GM12878 (cell line): ENCODE measurements around the gene B3GNT2. TPM values are rescaled to one million over a fixed set of nuclear protein-coding genes. Genes with fewer than 3 reads are reported as not detected.
A peak's percentile ranks its signal among the peaks of the same experiment; 100 is the strongest.

Experiments
- ATAC-seq: fragments of 200-7000 bp; cut with Tn5 transposase; 3 replicates; pipeline ENCODE4 v1.9.1; 2020; ENCODE audit warnings: mild to moderate bottlenecking, moderate library complexity
- BruUV-seq: library from RNA; stranded (reverse); fragments of 400-500 nt; replicated peaks from 2 replicates; lab custom pipeline; 2021; lab: Mats Ljungman, UMichigan
- CTCF ChIA-PET: fragments of 300-600 bp; sonication (Branson Sonifier 250); formaldehyde crosslinking; extraction: SDS; loops from one replicate; lab custom pipeline; 2021; ENCODE audit warnings: inconsistent platforms; lab: Yijun Ruan, JAX
- POLR2A ChIA-PET: fragments of 350-600 bp; formaldehyde crosslinking; extraction: SDS; loops from one replicate; lab custom pipeline; 2021; ENCODE audit warnings: inconsistent platforms; lab: Charles Lee
- RAD21 ChIA-PET: fragments of 300-600 bp; sonication (Branson Sonifier 250); formaldehyde crosslinking; loops from one replicate; lab custom pipeline; 2023; ENCODE audit warnings: antibody characterized with exemption; ENCODE audit not compliant: unreplicated experiment; lab: Charles Lee
- SMC1A ChIA-PET: fragments of 300-600 bp; sonication (Branson Sonifier 250); formaldehyde crosslinking; loops from one replicate; lab custom pipeline; 2023; ENCODE audit not compliant: unreplicated experiment, uncharacterized antibody; lab: Charles Lee
- DNase-seq: peaks from one replicate; pipeline ENCODE4 v3.0.0-alpha.2; 2011; ENCODE audit warnings: low read depth, low spot score
- FAIRE-seq: peaks from 3 replicates; lab custom pipeline; 2011; peaks lifted over from hg19 to GRCh38; lab: Jason Lieb, UNC
- H2AFZ ChIP-seq: 2 replicates; pipeline ENCODE4 v1.6.0; 2011; ENCODE audit warnings: low read depth, low read length, control low read depth; ENCODE audit not compliant: control insufficient read depth
- H3K27ac ChIP-seq: 2 replicates; pipeline ENCODE4 v1.5.1; 2011; ENCODE audit warnings: control low read depth; ENCODE audit not compliant: control insufficient read depth, insufficient read depth
- H3K27me3 ChIP-seq, 2 experiments: replicated peaks in 1 of 2; 2 replicates each; pipeline versions ENCODE4 v1.6.0 to v1.6.1; 2011; ENCODE audit warnings: low read length in 1 of 2; ENCODE audit not compliant: control insufficient read depth in 2 of 2, insufficient read depth in 2 of 2
- H3K36me3 ChIP-seq, 2 experiments: 2 replicates each; pipeline ENCODE4 v1.5.1; 2011; ENCODE audit warnings: low read length in 1 of 2; ENCODE audit not compliant: control insufficient read depth in 2 of 2, insufficient read depth in 2 of 2
- H3K4me1 ChIP-seq: 2 replicates; pipeline ENCODE4 v1.6.1; 2011; ENCODE audit warnings: mild to moderate bottlenecking, low read length, moderate library complexity, mixed read lengths; ENCODE audit not compliant: control insufficient read depth, insufficient read depth
- H3K4me2 ChIP-seq: 2 replicates; pipeline ENCODE4 v1.6.0; 2011; ENCODE audit warnings: control low read depth; ENCODE audit not compliant: control insufficient read depth, insufficient read depth
- H3K4me3 ChIP-seq: fragments of 200-600 bp; sonication (generic); 2 replicates; pipeline ENCODE4 v1.5.1; 2016
- H3K79me2 ChIP-seq: 2 replicates; pipeline ENCODE4 v1.6.0; 2011; ENCODE audit warnings: low read length; ENCODE audit not compliant: control insufficient read depth, insufficient read depth
- H3K9ac ChIP-seq: 2 replicates; pipeline ENCODE4 v1.8.0; 2011; ENCODE audit warnings: low read length, control low read depth, mixed read lengths; ENCODE audit not compliant: control insufficient read depth, insufficient read depth
- H3K9me3 ChIP-seq: replicated peaks from 3 replicates; pipeline ENCODE4 v1.5.1; 2011; ENCODE audit warnings: mild to moderate bottlenecking, low read length; ENCODE audit not compliant: control insufficient read depth, insufficient read depth
- H4K20me1 ChIP-seq: 2 replicates; pipeline ENCODE4 v1.6.0; 2011; ENCODE audit not compliant: control insufficient read depth, insufficient read depth
- CHD1 ChIP-seq: IDR thresholded peaks from 2 replicates; pipeline ENCODE4 v1.6.1; 2012; ENCODE audit warnings: low read depth, low read length, improper control_type of control experiment
- CREM ChIP-seq: IDR thresholded peaks from 2 replicates; pipeline ENCODE4 v1.6.1; 2014; ENCODE audit warnings: antibody characterized with exemption, low read depth
- ETV6 ChIP-seq, 2 experiments: fragments of 450-650 bp in 1 of 2; IDR thresholded peaks in 1 of 2; conservative IDR thresholded peaks in 1 of 2; 2 replicates each; pipeline ENCODE4 v1.6.1; 2014; ENCODE audit warnings: antibody characterized with exemption in 1 of 2, borderline replicate concordance in 1 of 2, low read depth in 1 of 2, mild to moderate bottlenecking in 1 of 2, moderate library complexity in 1 of 2
- GATAD2B ChIP-seq: fragments of 450-650 bp; conservative IDR thresholded peaks from 2 replicates; pipeline ENCODE4 v1.6.1; 2017; ENCODE audit warnings: low read depth, mild to moderate bottlenecking, moderate library complexity
- MLLT1 ChIP-seq: fragments of 450-650 bp; IDR thresholded peaks from 2 replicates; pipeline ENCODE4 v1.6.1; 2016; ENCODE audit warnings: mild to moderate bottlenecking
- NFXL1 ChIP-seq: fragments of 450-650 bp; IDR thresholded peaks from 2 replicates; pipeline ENCODE4 v1.6.1; 2017; ENCODE audit warnings: antibody characterized with exemption, mild to moderate bottlenecking, borderline replicate concordance
- NKRF ChIP-seq: fragments of 450-650 bp; conservative IDR thresholded peaks from 2 replicates; pipeline ENCODE4 v1.6.1; 2017; ENCODE audit warnings: mild to moderate bottlenecking, moderate library complexity
- PBX3 ChIP-seq: IDR thresholded peaks from 2 replicates; pipeline ENCODE4 v1.6.1; 2011; ENCODE audit warnings: mild to moderate bottlenecking, low read depth, low read length, moderate library complexity; ENCODE audit not compliant: insufficient replicate concordance
- PRDM15 ChIP-seq: fragments of 450-650 bp; formaldehyde crosslinking; IDR thresholded peaks from 2 replicates; pipeline ENCODE4 v1.4.0; 2020; ENCODE audit warnings: mild to moderate bottlenecking, moderate library complexity
- SMC3 ChIP-seq: IDR thresholded peaks from 2 replicates; pipeline ENCODE4 v1.6.1; 2011; ENCODE audit warnings: low read length, improper control_type of control experiment, borderline replicate concordance
- SRF ChIP-seq, 2 experiments: IDR thresholded peaks; 2 replicates each; pipeline ENCODE4 v1.6.1; 2011; ENCODE audit warnings: low read depth in 2 of 2, low read length in 2 of 2, mild to moderate bottlenecking in 1 of 2, moderate library complexity in 1 of 2
- WGBS: methylation state at CpG from one replicate; pipeline ENCODE4 v1.1.6; 2016; ENCODE audit warnings: low lambda C conversion rate; ENCODE audit not compliant: insufficient replicate concordance, insufficient coverage; ENCODE audit errors: missing lambda C conversion rate; 5-methylcytosine and 5-hydroxymethylcytosine counted together
- in situ Hi-C: fragments of 300-500 bp; cut with MboI; formaldehyde crosslinking; loops from 9 replicates; pipeline ENCODE4 v1.14.3; 2018; ENCODE audit warnings: mixed read lengths
- intact Hi-C: fragments of 100-400 bp; cut with micrococcal nuclease; formaldehyde crosslinking; loops from one replicate; pipeline ENCODE4 v1.14.2; 2022; ENCODE audit not compliant: unreplicated experiment
- polyA plus RNA-seq, 11 experiments: library from polyadenylated mRNA; depleted of rRNA in 4 of 11; unstranded in 6 of 11; stranded (reverse) in 5 of 11; fragments of >200 nt; fragmentation: Nextera tagmentation in 4 of 11; fragmentation: Illumina TruSeq in 1 of 11; extraction: Ambion mirVana in 4 of 11; extraction: Trizol in 1 of 11; gene quantifications; 1 replicate in 1 of 11; 2 replicates in 10 of 11; pipeline versions ENCODE4 v1.2.1 to v1.2.3, GENCODE V29; 2011 to 2016; ENCODE audit warnings: inconsistent platforms in 2 of 11, missing spikeins in 2 of 11, low read depth in 1 of 11
- total RNA-seq, 4 experiments: library from RNA; depleted of rRNA in 3 of 4; stranded (reverse); fragments of >200 nt in 3 of 4; fragmentation: Illumina TruSeq in 1 of 4; extraction: Trizol in 1 of 4; gene quantifications; 2 replicates each; pipeline versions ENCODE4 v1.2.1 to v1.2.3, GENCODE V29; 2013 to 2021

Gene B3GNT2
- total and polyA plus RNA-seq, 10 of the 15 experiments (the other 5 are each of a cell fraction or from before 2014, with no cell fraction given), result 19.7 to 103 (median 76.3) TPM

- ChIA-PET POLR2A (interaction anchor here (1.4 kb wide), 1 partner anchor 19 kb away, joined by 3 read pairs; no protein-coding TSS in a partner anchor), SMC1A (interaction anchor here (0.8 to 2.5 kb wide), 3 partner anchors 9 to 156 kb away, joined by 3 to 8 read pairs (median 3); no protein-coding TSS in a partner anchor), CTCF (interaction anchor here (1.3 to 2.1 kb wide), 2 partner anchors 49 to 158 kb away, joined by 3 to 9 read pairs; no protein-coding TSS in a partner anchor), RAD21 (no interaction called here)
- H3K27ac ChIP-seq, result peak overlapping the region; percentile 91
- ATAC-seq (no peak), DNase-seq (no peak), FAIRE-seq (no peak)
- no peaks in the 10 kb centered on the region; a peak in 1 of 4 replicates for H3K36me3 ChIP-seq
- H3K4me2 ChIP-seq, result no peak overlapping the region
- no peaks in the 10 kb centered on the region for H4K20me1 ChIP-seq
- no TSS peak for BruUV-seq
- peaks cover 2% of the 10 kb centered on the region; the same call in 1 of the 3 replicates for H3K9me3 ChIP-seq
- in situ Hi-C loops (no loop called here), intact Hi-C loops (no loop called here)
- H2AFZ ChIP-seq, result no peak overlapping the region
- no peak overlapping the region for H3K4me3 ChIP-seq
- 95% methylated on average over 4 of the region's 4 CpGs for WGBS
- H3K79me2 ChIP-seq, result peaks cover 25% of the 10 kb centered on the region
- no peak overlapping the region for H3K9ac ChIP-seq
- H3K4me1 ChIP-seq, result peaks cover 28% of the 10 kb centered on the region
- no peaks in the 10 kb centered on the region for H3K27me3 ChIP-seq
- TF ChIP-seq ETV6 (conservative IDR thresholded peaks at IDR 0.05 in 1 of 2, IDR thresholded peaks at IDR 0.05 in 1 of 2; ENCODE audit: borderline replicate concordance in 1 of 2, low read depth in 1 of 2) (no peak), CREM (no peak), PBX3 (no peak), PRDM15 (CRISPR knock-in tag) (no peak), NKRF (no peak), SRF (IDR thresholded peaks at IDR 0.05; ENCODE audit: low read depth in 2 of 2, low read length in 2 of 2) (no peak), CHD1 (no peak), NFXL1 (no peak), GATAD2B (no peak), MLLT1 (no peak), SMC3 (no peak)
Measured at GRCh38 chr2:62151306-62151638, 44.6 kb upstream of the B3GNT2 start.
